ENCODE measurements around the gene FCHSD2.

FCHSD2 gene

DNA sequence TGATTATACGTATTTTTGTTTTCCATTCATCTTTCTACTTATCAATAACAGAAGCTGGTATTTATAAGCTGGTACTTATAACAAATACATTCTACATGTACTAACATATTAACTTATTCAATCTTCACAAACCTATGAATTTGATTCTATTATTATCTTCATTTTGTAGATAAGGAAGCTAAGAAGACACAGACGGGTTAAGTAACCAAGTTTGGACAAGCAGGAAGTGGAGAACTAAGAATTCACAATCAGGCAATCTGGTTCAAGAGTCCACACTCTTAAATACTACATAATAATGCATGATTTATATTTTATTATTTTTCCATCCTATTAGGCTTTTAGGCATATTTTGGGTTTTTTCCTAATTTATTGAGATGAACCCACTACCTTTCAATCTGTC lies 25.0 kb downstream of the FCHSD2 start:
- no peak overlapping the region for H3K4me3 ChIP-seq (ENCODE audit: low read depth, low read length)
- TF ChIP-seq, protein P1, sequence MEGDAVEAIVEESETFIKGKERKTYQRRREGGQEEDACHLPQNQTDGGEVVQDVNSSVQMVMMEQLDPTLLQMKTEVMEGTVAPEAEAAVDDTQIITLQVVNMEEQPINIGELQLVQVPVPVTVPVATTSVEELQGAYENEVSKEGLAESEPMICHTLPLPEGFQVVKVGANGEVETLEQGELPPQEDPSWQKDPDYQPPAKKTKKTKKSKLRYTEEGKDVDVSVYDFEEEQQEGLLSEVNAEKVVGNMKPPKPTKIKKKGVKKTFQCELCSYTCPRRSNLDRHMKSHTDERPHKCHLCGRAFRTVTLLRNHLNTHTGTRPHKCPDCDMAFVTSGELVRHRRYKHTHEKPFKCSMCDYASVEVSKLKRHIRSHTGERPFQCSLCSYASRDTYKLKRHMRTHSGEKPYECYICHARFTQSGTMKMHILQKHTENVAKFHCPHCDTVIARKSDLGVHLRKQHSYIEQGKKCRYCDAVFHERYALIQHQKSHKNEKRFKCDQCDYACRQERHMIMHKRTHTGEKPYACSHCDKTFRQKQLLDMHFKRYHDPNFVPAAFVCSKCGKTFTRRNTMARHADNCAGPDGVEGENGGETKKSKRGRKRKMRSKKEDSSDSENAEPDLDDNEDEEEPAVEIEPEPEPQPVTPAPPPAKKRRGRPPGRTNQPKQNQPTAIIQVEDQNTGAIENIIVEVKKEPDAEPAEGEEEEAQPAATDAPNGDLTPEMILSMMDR (IDR thresholded peaks at IDR 0.05; ENCODE audit: low read depth, low read length), result no peak

DNA sequence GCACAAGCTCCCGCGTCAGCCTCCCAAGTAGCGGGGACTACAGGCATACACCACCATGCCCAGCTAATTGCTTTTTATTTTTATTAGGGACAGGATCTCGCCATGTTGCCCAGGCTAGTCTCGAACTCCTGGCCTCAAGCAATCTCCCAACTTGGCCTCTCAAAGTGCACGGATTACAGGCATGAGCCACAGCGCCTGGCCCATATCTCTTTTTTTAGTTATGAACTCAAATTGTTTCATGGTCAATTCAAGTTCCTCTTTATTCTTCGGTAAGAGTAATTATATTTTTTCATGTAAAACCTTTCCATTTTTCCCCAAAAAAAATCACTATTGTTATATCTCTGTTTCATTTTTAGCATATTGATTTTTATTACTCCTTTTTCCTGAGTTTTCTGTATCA lies 25.5 kb downstream of the FCHSD2 start:
- TF ChIP-seq, protein P1 (IDR thresholded peaks at IDR 0.05; ENCODE audit: low read depth, low read length), result no peak
- no peak overlapping the region for H3K4me3 ChIP-seq (ENCODE audit: low read depth, low read length)

DNA sequence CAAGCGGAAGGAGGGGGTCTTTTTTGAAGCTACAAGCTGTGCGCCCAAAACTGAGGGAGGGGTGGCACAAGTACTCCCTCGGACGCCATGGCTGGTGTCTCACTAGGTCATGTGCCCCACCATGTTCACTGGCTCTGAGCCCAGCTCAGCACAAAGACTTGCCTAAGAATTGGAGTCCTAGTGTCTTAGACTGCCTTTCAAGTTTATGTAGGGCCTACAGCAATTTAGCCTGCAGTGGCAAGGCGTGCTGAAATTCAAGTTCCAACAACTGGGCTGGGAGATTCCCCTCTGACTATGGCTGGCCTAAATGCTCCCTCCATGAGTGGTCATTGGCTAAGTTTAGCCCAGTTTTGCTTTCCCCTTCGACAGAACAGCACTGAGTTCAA lies 27.3 kb downstream of the FCHSD2 start:
- TF ChIP-seq, protein P1 (IDR thresholded peaks at IDR 0.05; ENCODE audit: low read depth, low read length), result no peak
- no peak overlapping the region for H3K4me3 ChIP-seq (ENCODE audit: low read depth, low read length)

DNA sequence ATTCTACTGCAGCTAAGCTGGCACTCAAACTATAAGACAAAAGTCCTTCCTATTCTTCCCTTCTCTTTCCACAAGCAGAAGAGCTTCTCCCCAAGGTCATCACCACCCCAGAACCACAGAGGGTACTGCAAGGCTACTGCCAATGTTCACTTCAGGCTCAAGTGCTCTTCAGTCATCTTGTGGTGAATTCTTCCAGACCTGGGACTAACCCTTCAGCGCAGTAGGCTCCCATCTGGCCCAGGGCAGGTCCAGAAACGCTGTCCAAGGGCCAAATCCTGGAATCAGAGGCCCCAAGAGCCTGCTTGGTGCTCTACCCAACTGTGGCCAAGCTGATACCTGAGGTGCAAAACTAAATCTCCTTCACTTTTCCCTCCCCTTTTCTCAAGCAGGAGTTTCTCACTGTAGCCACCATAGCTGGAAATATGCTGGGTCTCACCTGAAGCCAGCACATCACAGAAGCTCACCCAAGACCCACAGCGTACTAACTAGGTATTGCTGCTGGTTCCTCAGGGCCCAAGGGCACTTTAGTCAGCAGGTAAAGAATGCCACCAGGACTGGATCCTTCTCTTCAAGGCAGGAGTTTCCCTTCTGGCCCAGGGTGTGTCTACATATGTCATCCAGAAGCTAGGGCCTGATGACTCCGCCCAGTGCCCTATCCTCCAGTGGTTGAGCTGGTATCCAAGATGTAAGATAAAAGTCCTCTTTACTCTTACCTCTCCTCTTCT lies 27.8 kb downstream of the FCHSD2 start:
- H3K4me3 ChIP-seq (ENCODE audit: low read depth, low read length), result no peak overlapping the region

DNA sequence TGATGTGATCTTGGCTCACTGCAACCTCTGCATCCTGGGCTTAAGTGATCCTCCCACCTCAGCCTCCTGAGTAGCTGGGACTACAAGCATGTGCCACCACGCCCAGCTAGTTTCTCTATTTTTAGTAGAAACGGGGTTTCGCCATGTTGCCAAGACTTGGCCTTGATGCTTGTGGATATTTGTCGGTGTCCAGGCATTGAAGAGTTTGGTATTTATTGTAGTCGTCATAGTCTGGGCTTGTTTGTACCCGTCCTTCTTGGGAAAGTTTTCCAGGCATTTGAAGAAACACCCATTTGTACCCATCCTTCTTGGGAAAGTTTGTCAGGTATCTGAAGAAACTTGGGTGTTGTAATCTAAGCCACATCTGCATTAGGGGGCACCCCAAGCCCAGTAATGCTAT lies 28.7 kb downstream of the FCHSD2 start:
- no peak overlapping the region for H3K4me3 ChIP-seq (ENCODE audit: low read depth, low read length)
- TF ChIP-seq, protein P1 (IDR thresholded peaks at IDR 0.05; ENCODE audit: low read depth, low read length), result no peak

More for the DNA sequence above, 27.8 kb downstream of the FCHSD2 start:
- TF ChIP-seq, protein P1 (IDR thresholded peaks at IDR 0.05; ENCODE audit: low read depth, low read length), result no peak

DNA sequence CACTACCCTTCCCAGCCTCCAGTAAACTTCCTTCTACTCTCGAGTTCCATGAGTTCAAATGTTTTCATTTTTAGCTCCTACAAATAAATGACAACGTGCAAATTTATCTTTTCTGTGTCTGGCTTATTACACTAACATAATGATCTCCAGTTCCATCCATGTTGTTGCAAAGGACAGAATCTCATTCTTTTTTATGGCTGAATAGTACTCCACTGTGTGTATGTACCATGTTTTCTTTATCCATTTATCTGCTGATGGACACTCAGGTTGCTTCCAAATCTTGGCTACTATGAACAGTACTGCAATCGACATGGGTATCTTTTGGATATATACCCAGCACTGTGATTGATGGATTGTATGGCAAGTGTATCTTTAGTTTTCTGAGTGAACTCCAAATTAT lies 34.5 kb downstream of the FCHSD2 start:
- TF ChIP-seq, protein P1 (IDR thresholded peaks at IDR 0.05; ENCODE audit: low read depth, low read length), result no peak
- H3K4me3 ChIP-seq (ENCODE audit: low read depth, low read length), result no peak overlapping the region

DNA sequence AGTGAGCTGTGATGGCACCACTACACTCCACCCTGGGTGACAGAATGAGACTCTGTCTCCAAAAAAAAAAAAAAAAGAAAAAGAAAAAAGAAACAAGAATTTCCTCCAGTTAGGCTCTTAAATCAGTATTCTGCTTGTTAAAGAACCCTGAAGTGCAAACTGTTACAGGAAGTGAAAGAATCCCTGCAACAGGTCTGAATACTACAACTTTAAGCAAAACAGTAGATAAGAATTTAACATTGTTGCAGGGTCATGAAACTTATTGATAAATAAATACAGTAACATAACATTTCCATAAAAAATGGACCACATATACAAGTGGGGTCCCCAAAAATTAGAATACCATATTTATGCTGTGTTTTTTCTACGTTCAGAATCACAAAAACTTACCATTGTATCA lies 35.8 kb downstream of the FCHSD2 start:
- TF ChIP-seq, protein P1 (IDR thresholded peaks at IDR 0.05; ENCODE audit: low read depth, low read length), result no peak
- no peak overlapping the region for H3K4me3 ChIP-seq (ENCODE audit: low read depth, low read length)

All from WI38 (cell line).